ENCODE data around the gene GNG7. TPM values are rescaled to one million over a fixed set of nuclear protein-coding genes. Genes with fewer than 3 reads are reported as not detected.

The GNG7 gene
- polyA plus RNA-seq: under 1 TPM; 0.22 to 0.84 (median 0.33) TPM

- H3K4me3 Mint-ChIP-seq: peak within 1 kb of the TSS; percentile 60 to 79 (median 73)
- H3K4me1 Mint-ChIP-seq: peaks cover 6 to 7% of the 10 kb centered on the region in 2 donors
- H3K27me3 Mint-ChIP-seq (ENCODE audit: low read depth in 3 of 3): peaks cover 2 to 5% (median 4%) of the 10 kb centered on the region in 3 donors
- peak; percentile 90 to 92 (median 91) for DNase-seq
- H3K9me3 Mint-ChIP-seq: no peaks in the 10 kb centered on the region
- no peaks in the 10 kb centered on the region for H3K36me3 Mint-ChIP-seq
- peak within 1 kb of the TSS in 3 of 6 donors; percentile 32 to 83 (median 40) for H3K27ac Mint-ChIP-seq
Measured at GRCh38 chr19:2702170-2703076, at the start of gene GNG7. TSS of gene GNG7 (minus strand) at chr19:2702694. CDS start at chr19:2520688, 182,006 bp downstream.

- Mint-ChIP-seq H3K27ac (no peak overlapping the region), H3K4me3 (no peak overlapping the region), H3K9me3 (no peaks in the 10 kb centered on the region), H3K36me3 (peaks cover 0 to 10% (median 8%) of the 10 kb centered on the region in 3 donors), H3K27me3 (ENCODE audit: low read depth in 3 of 3) (peaks cover 0 to 2% (median 2%) of the 10 kb centered on the region in 3 donors), H3K4me1 (no peaks in the 10 kb centered on the region)
- DNase-seq: no peak
Measured at GRCh38 chr19:2751438-2751830, 48.9 kb upstream of the GNG7 start.

GRCh38 chr19:2750808-2751437, 48.4 kb upstream of the GNG7 start:
- Mint-ChIP-seq H3K27me3 (ENCODE audit: low read depth in 3 of 3) (peaks cover 0 to 2% (median 2%) of the 10 kb centered on the region in 3 donors), H3K4me3 (no peak overlapping the region), H3K9me3 (no peaks in the 10 kb centered on the region), H3K36me3 (peaks cover 0 to 5% (median 3%) of the 10 kb centered on the region in 3 donors), H3K27ac (no peak overlapping the region), H3K4me1 (no peaks in the 10 kb centered on the region)
- no peak for DNase-seq

GRCh38 chr19:2747349-2747748, 44.9 kb upstream of the GNG7 start:
- no peaks in the 10 kb centered on the region for H3K9me3 Mint-ChIP-seq
- H3K27me3 Mint-ChIP-seq (ENCODE audit: low read depth in 3 of 3): peaks cover 3 to 6% (median 4%) of the 10 kb centered on the region in 3 donors
- H3K27ac Mint-ChIP-seq: no peak overlapping the region
- no peaks in the 10 kb centered on the region for H3K36me3 Mint-ChIP-seq
- no peaks in the 10 kb centered on the region for H3K4me1 Mint-ChIP-seq
- H3K4me3 Mint-ChIP-seq: no peak overlapping the region
- DNase-seq: no peak

- Mint-ChIP-seq H3K9me3 (no peaks in the 10 kb centered on the region), H3K27ac (no peak overlapping the region), H3K4me1 (peaks cover 8 to 11% of the 10 kb centered on the region in 2 donors), H3K27me3 (ENCODE audit: low read depth in 3 of 3) (peaks cover 6 to 10% (median 6%) of the 10 kb centered on the region in 3 donors), H3K36me3 (no peaks in the 10 kb centered on the region), H3K4me3 (no peak overlapping the region)
- no peak for DNase-seq
Measured at GRCh38 chr19:2744113-2744512, 41.6 kb upstream of the GNG7 start.

GRCh38 chr19:2743099-2743498, 40.6 kb upstream of the GNG7 start:
- Mint-ChIP-seq H3K4me3 (no peak overlapping the region), H3K27ac (no peak overlapping the region)

GRCh38 chr19:2740314-2740656, 37.8 kb upstream of the GNG7 start:
- H3K27me3 Mint-ChIP-seq (ENCODE audit: low read depth in 3 of 3): peaks cover 4 to 10% (median 6%) of the 10 kb centered on the region in 3 donors
- H3K27ac Mint-ChIP-seq: peak overlapping the region in 2 of 6 donors; percentile 23 to 48
- peaks cover 0 to 7% (median 5%) of the 10 kb centered on the region in 3 donors for H3K36me3 Mint-ChIP-seq
- peak overlapping the region in 4 of 5 donors; percentile 80 to 88 (median 84) for H3K4me3 Mint-ChIP-seq
- H3K9me3 Mint-ChIP-seq: no peaks in the 10 kb centered on the region
- no peak for DNase-seq
- peaks cover 21 to 34% of the 10 kb centered on the region in 2 donors for H3K4me1 Mint-ChIP-seq

More at GRCh38 chr19:2743099-2743498, 40.6 kb upstream of the GNG7 start:
- no peak for DNase-seq
- Mint-ChIP-seq H3K36me3 (no peaks in the 10 kb centered on the region), H3K9me3 (no peaks in the 10 kb centered on the region), H3K27me3 (ENCODE audit: low read depth in 3 of 3) (peaks cover 6 to 12% (median 6%) of the 10 kb centered on the region in 3 donors), H3K4me1 (peaks cover 15 to 19% of the 10 kb centered on the region in 2 donors)

GRCh38 chr19:2739602-2740313, 37.3 kb upstream of the GNG7 start, which contains the start of gene SLC39A3:
TSS of gene SLC39A3 (minus strand) at chr19:2740017. CDS start at chr19:2737257, 2,760 bp downstream.
- peak; percentile 98 to 99 (median 99) for DNase-seq
- peak within 1 kb of the TSS in 5 of 6 donors; percentile 2 to 83 (median 48) for H3K27ac Mint-ChIP-seq
- H3K4me1 Mint-ChIP-seq: peaks cover 23 to 36% of the 10 kb centered on the region in 2 donors
- H3K9me3 Mint-ChIP-seq: no peaks in the 10 kb centered on the region
- peak within 1 kb of the TSS; percentile 80 to 88 (median 85) for H3K4me3 Mint-ChIP-seq
- H3K27me3 Mint-ChIP-seq (ENCODE audit: low read depth in 3 of 3): peaks cover 4 to 10% (median 6%) of the 10 kb centered on the region in 3 donors
- peaks cover 0 to 7% (median 5%) of the 10 kb centered on the region in 3 donors for H3K36me3 Mint-ChIP-seq

GRCh38 chr19:2736550-2737190, 34.2 kb upstream of the GNG7 start:
- H3K4me1 Mint-ChIP-seq: peaks cover 29 to 43% of the 10 kb centered on the region in 2 donors
- no peak overlapping the region for H3K27ac Mint-ChIP-seq
- no peak for DNase-seq
- H3K4me3 Mint-ChIP-seq: peak overlapping the region in 4 of 5 donors; percentile 18 to 51 (median 31)
- H3K36me3 Mint-ChIP-seq: peaks cover 0 to 12% (median 9%) of the 10 kb centered on the region in 3 donors
- no peaks in the 10 kb centered on the region for H3K9me3 Mint-ChIP-seq
- peaks cover 3 to 4% (median 4%) of the 10 kb centered on the region in 3 donors for H3K27me3 Mint-ChIP-seq (ENCODE audit: low read depth in 3 of 3)

GRCh38 chr19:2735374-2735773, 32.9 kb upstream of the GNG7 start:
- DNase-seq: no peak
- Mint-ChIP-seq H3K27ac (no peak overlapping the region), H3K4me1 (peaks cover 29 to 43% of the 10 kb centered on the region in 2 donors), H3K4me3 (no peak overlapping the region), H3K36me3 (peaks cover 0 to 12% (median 9%) of the 10 kb centered on the region in 3 donors), H3K27me3 (ENCODE audit: low read depth in 3 of 3) (peaks cover 3 to 4% (median 4%) of the 10 kb centered on the region in 3 donors), H3K9me3 (no peaks in the 10 kb centered on the region)

GRCh38 chr19:2734589-2735288, 32.2 kb upstream of the GNG7 start:
- no peak for DNase-seq
- H3K9me3 Mint-ChIP-seq: no peaks in the 10 kb centered on the region
- H3K4me3 Mint-ChIP-seq: no peak overlapping the region
- H3K4me1 Mint-ChIP-seq: peaks cover 25 to 37% of the 10 kb centered on the region in 2 donors
- H3K27ac Mint-ChIP-seq: no peak overlapping the region
- H3K27me3 Mint-ChIP-seq (ENCODE audit: low read depth in 3 of 3): peaks cover 0 to 4% (median 3%) of the 10 kb centered on the region in 3 donors
- peaks cover 0 to 12% (median 9%) of the 10 kb centered on the region in 3 donors for H3K36me3 Mint-ChIP-seq

GRCh38 chr19:2733930-2734588, 31.6 kb upstream of the GNG7 start:
- Mint-ChIP-seq H3K9me3 (no peaks in the 10 kb centered on the region), H3K36me3 (peaks cover 0 to 12% (median 9%) of the 10 kb centered on the region in 3 donors), H3K27me3 (ENCODE audit: low read depth in 3 of 3) (peaks cover 0 to 3% (median 1%) of the 10 kb centered on the region in 3 donors), H3K4me1 (peaks cover 20 to 32% of the 10 kb centered on the region in 2 donors), H3K4me3 (no peak overlapping the region), H3K27ac (peak overlapping the region in 1 of 6 donors; percentile 53)
- DNase-seq: no peak

Measured in immature natural killer cell (primary cell).